22Rv1 (cell line): ENCODE results near the gene INPP5D.

Experiments used
- CTCF ChIP-seq: fragments of 450-650 bp; IDR thresholded peaks from 2 replicates; pipeline ENCODE4 v1.5.1; 2017; ENCODE audit warnings: mild to moderate bottlenecking
- ZFX ChIP-seq: fragments of 450-650 bp; IDR thresholded peaks from 2 replicates; pipeline ENCODE4 v1.6.1; 2017; ENCODE audit warnings: antibody characterized with exemption, borderline replicate concordance

GRCh38 chr2:233081731-233082221, 21.6 kb downstream of the INPP5D start:
- no peak for TF ChIP-seq CTCF
- TF ChIP-seq ZFX, result no peak
